Loucy (cell line): ENCODE data around the gene CABP4.

Experiments
- EZH2phosphoT487 ChIP-seq: fragments of 200-600 bp; IDR thresholded peaks from 2 replicates; pipeline ENCODE4 v1.6.1; 2018; ENCODE audit warnings: antibody characterized with exemption, mild to moderate bottlenecking, moderate library complexity, borderline replicate concordance
- TF ChIP-seq, protein P1 (sequence below): fragments of 200-600 bp; sonication (generic); conservative IDR thresholded peaks from 2 replicates; pipeline ENCODE4 v1.5.1; 2014; ENCODE audit warnings: mild to moderate bottlenecking, antibody characterized with exemption, low read length

DNA sequence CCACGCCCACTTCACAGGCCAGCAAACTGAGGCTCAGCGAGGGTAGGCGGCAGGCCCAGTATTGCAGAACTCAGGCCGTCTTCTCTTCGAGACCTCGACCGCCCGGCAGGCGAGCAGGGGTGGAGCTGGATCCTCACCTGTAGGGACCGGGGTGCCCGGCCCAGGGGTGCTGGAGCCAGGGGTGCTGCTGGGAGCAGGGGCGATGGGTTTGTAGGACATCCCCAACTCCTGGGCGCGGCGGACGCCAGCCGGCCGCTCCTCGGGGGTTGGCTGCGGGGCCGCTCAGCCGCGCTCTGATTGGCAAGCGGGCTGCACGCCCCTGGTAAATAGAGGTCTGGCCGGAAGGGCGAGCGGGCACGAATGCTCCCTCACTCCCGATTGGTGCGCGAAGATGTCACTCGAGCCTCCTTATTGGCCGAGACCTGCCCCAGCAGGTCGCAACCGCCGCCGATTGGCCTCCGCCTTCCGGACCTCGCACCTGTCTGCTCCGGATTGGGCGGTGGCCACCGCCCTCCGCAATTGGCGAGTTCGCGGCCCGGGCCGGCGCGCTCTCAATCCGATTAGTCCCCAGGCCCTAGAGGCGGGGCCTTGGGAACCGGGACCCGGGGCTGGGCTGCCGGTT lies 52.8 kb downstream of the CABP4 start, which contains the start of gene CDK2AP2:
- TF ChIP-seq, protein P1, sequence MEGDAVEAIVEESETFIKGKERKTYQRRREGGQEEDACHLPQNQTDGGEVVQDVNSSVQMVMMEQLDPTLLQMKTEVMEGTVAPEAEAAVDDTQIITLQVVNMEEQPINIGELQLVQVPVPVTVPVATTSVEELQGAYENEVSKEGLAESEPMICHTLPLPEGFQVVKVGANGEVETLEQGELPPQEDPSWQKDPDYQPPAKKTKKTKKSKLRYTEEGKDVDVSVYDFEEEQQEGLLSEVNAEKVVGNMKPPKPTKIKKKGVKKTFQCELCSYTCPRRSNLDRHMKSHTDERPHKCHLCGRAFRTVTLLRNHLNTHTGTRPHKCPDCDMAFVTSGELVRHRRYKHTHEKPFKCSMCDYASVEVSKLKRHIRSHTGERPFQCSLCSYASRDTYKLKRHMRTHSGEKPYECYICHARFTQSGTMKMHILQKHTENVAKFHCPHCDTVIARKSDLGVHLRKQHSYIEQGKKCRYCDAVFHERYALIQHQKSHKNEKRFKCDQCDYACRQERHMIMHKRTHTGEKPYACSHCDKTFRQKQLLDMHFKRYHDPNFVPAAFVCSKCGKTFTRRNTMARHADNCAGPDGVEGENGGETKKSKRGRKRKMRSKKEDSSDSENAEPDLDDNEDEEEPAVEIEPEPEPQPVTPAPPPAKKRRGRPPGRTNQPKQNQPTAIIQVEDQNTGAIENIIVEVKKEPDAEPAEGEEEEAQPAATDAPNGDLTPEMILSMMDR, result no peak
- TF ChIP-seq EZH2phosphoT487, result no peak
